Measurements from ENCODE around the gene TOX2. TPM values are rescaled to one million over a fixed set of nuclear protein-coding genes. Genes with fewer than 3 reads are reported as not detected.

The TOX2 gene
- total RNA-seq, 2 donors from 2014 or later: 2.4 to 3.4 TPM

GRCh38 chr20:44033873-44034272 is 119.2 kb downstream of the TOX2 start:
- peaks cover 7% of the 10 kb centered on the region for H3K27me3 Mint-ChIP-seq (ENCODE audit: insufficient read depth)
- WGBS, 2 experiments (ENCODE audit: insufficient coverage in 1 of 2, insufficient read length in 1 of 2): 96 to 97% methylated on average over 4 of the region's 4 CpGs

GRCh38 chr20:44034451-44034850 is 119.8 kb downstream of the TOX2 start:
- Mint-ChIP-seq H3K9me3 (no peaks in the 10 kb centered on the region), H3K27ac (no peak overlapping the region), H3K27me3 (ENCODE audit: insufficient read depth) (peaks cover 12% of the 10 kb centered on the region), H3K4me3 (no peak overlapping the region), H3K4me1 (peaks cover 32% of the 10 kb centered on the region), H3K36me3 (ENCODE audit: low read depth) (no peaks in the 10 kb centered on the region)
- H3K27me3 ChIP-seq (ENCODE audit: control insufficient read depth, insufficient read depth, low read length, poor library complexity, severe bottlenecking): no peaks in the 10 kb centered on the region
- H3K36me3 ChIP-seq (ENCODE audit: control insufficient read depth, insufficient read depth, low read length): no peaks in the 10 kb centered on the region
- no peak overlapping the region for H3K4me3 ChIP-seq (ENCODE audit: low read length)
- peaks cover 6% of the 10 kb centered on the region for H3K9me3 ChIP-seq (ENCODE audit: control insufficient read depth, low read length)
- peaks cover 10% of the 10 kb centered on the region for H3K4me1 ChIP-seq (ENCODE audit: control insufficient read depth, insufficient read depth, low read length)
- DNase-seq: no peak
- no peak overlapping the region for H3K9ac ChIP-seq (ENCODE audit: extremely low read depth, low read length, poor library complexity, severe bottlenecking)
- no peak overlapping the region for H3K27ac ChIP-seq (ENCODE audit: low read depth, low read length)
- 92 to 100% methylated on average over 1 of the region's 1 CpG for WGBS, 2 experiments (ENCODE audit: insufficient coverage in 1 of 2, insufficient read length in 1 of 2)
- TF ChIP-seq, protein P1, sequence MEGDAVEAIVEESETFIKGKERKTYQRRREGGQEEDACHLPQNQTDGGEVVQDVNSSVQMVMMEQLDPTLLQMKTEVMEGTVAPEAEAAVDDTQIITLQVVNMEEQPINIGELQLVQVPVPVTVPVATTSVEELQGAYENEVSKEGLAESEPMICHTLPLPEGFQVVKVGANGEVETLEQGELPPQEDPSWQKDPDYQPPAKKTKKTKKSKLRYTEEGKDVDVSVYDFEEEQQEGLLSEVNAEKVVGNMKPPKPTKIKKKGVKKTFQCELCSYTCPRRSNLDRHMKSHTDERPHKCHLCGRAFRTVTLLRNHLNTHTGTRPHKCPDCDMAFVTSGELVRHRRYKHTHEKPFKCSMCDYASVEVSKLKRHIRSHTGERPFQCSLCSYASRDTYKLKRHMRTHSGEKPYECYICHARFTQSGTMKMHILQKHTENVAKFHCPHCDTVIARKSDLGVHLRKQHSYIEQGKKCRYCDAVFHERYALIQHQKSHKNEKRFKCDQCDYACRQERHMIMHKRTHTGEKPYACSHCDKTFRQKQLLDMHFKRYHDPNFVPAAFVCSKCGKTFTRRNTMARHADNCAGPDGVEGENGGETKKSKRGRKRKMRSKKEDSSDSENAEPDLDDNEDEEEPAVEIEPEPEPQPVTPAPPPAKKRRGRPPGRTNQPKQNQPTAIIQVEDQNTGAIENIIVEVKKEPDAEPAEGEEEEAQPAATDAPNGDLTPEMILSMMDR (conservative IDR thresholded peaks at IDR 0.05): no peak

More at GRCh38 chr20:44033873-44034272, 119.2 kb downstream of the TOX2 start:
- Mint-ChIP-seq H3K36me3 (ENCODE audit: low read depth) (no peaks in the 10 kb centered on the region), H3K4me3 (no peak overlapping the region), H3K4me1 (peaks cover 37% of the 10 kb centered on the region), H3K27ac (no peak overlapping the region), H3K9me3 (no peaks in the 10 kb centered on the region)
- no peak for DNase-seq
- Histone ChIP-seq H3K9me3 (ENCODE audit: control insufficient read depth, low read length) (peaks cover 6% of the 10 kb centered on the region), H3K4me1 (ENCODE audit: control insufficient read depth, insufficient read depth, low read length) (peaks cover 16% of the 10 kb centered on the region), H3K9ac (ENCODE audit: extremely low read depth, low read length, poor library complexity, severe bottlenecking) (no peak overlapping the region), H3K27ac (ENCODE audit: low read depth, low read length) (no peak overlapping the region), H3K36me3 (ENCODE audit: control insufficient read depth, insufficient read depth, low read length) (no peaks in the 10 kb centered on the region), H3K27me3 (ENCODE audit: control insufficient read depth, insufficient read depth, low read length, poor library complexity, severe bottlenecking) (no peaks in the 10 kb centered on the region), H3K4me3 (ENCODE audit: low read length) (no peak overlapping the region)
- TF ChIP-seq, protein P1 (conservative IDR thresholded peaks at IDR 0.05): no peak

GRCh38 chr20:44034965-44035635 is 120.4 kb downstream of the TOX2 start:
- Mint-ChIP-seq H3K4me3 (no peak overlapping the region), H3K27ac (no peak overlapping the region), H3K36me3 (ENCODE audit: low read depth) (no peaks in the 10 kb centered on the region), H3K27me3 (ENCODE audit: insufficient read depth) (peaks cover 17% of the 10 kb centered on the region), H3K9me3 (no peaks in the 10 kb centered on the region), H3K4me1 (peaks cover 25% of the 10 kb centered on the region)
- DNase-seq: no peak
- H3K4me1 ChIP-seq (ENCODE audit: control insufficient read depth, insufficient read depth, low read length): peaks cover 10% of the 10 kb centered on the region
- no peak overlapping the region for H3K4me3 ChIP-seq (ENCODE audit: low read length)
- H3K27me3 ChIP-seq (ENCODE audit: control insufficient read depth, insufficient read depth, low read length, poor library complexity, severe bottlenecking): no peaks in the 10 kb centered on the region
- TF ChIP-seq, protein P1 (conservative IDR thresholded peaks at IDR 0.05): no peak
- 84 to 85% methylated on average over 10 to 12 of the region's 12 CpGs for WGBS, 2 experiments (ENCODE audit: insufficient coverage in 1 of 2, insufficient read length in 1 of 2)
- peaks cover 6% of the 10 kb centered on the region for H3K9me3 ChIP-seq (ENCODE audit: control insufficient read depth, low read length)
- no peak overlapping the region for H3K9ac ChIP-seq (ENCODE audit: extremely low read depth, low read length, poor library complexity, severe bottlenecking)
- no peaks in the 10 kb centered on the region for H3K36me3 ChIP-seq (ENCODE audit: control insufficient read depth, insufficient read depth, low read length)
- H3K27ac ChIP-seq (ENCODE audit: low read depth, low read length): no peak overlapping the region
